CD8-positive, alpha-beta memory T cell (primary cell): ENCODE results near the gene CD52. TPM values are rescaled to one million over a fixed set of nuclear protein-coding genes. Genes with fewer than 3 reads are reported as not detected.
A peak's percentile ranks its signal among the peaks of the same experiment; 100 is the strongest.
"Not testable (repeated sequence)": the region's sequence is repeated elsewhere in the genome, so short reads cannot be mapped to it uniquely, and the experiment has no call there.

Experiments used
- CTCF ChIA-PET: fragments of 350-600 bp; sonication (Branson Sonifier 250); formaldehyde crosslinking; loops from one replicate; lab custom pipeline; 2021; ENCODE audit warnings: antibody characterized with exemption; lab: Charles Lee
- POLR2A ChIA-PET: fragments of 350-600 bp; sonication (Branson Sonifier 250); formaldehyde crosslinking; loops from one replicate; lab custom pipeline; 2021; ENCODE audit warnings: antibody characterized with exemption; lab: Charles Lee
- DNase-seq, 5 donors: peaks; one replicate each; pipeline versions ENCODE4 v3.0.0 to v3.0.0-alpha.2; 2020 to 2022; ENCODE audit warnings: mixed read lengths in 1 of 5
- H3K27ac ChIP-seq: one replicate; pipeline ENCODE4 v1.7.0; 2013; ENCODE audit warnings: low read depth, mild to moderate bottlenecking, low read length, moderate library complexity
- H3K27me3 ChIP-seq: 2 replicates; pipeline ENCODE4 v1.7.0; 2013; ENCODE audit warnings: low read length, mild to moderate bottlenecking; ENCODE audit not compliant: insufficient read depth, poor library complexity, severe bottlenecking
- H3K36me3 ChIP-seq: 2 replicates; pipeline ENCODE4 v1.7.0; 2013; ENCODE audit warnings: mild to moderate bottlenecking, low read length, moderate library complexity; ENCODE audit not compliant: insufficient read depth
- H3K4me1 ChIP-seq: 2 replicates; pipeline ENCODE4 v1.7.0; 2013; ENCODE audit warnings: mild to moderate bottlenecking, low read length, moderate library complexity; ENCODE audit not compliant: insufficient read depth
- H3K4me3 ChIP-seq: 2 replicates; pipeline ENCODE4 v1.7.0; 2013; ENCODE audit warnings: mild to moderate bottlenecking, low read length
- H3K9me3 ChIP-seq: 2 replicates; pipeline ENCODE4 v1.7.0; 2013; ENCODE audit warnings: mild to moderate bottlenecking, low read length
- H3K27ac Mint-ChIP-seq, 8 donors: one replicate each; pipeline ENCODE4 v1.8.0; 2020 to 2021; ENCODE audit warnings: mixed read lengths in 8 of 8, mild to moderate bottlenecking in 6 of 8, inconsistent platforms in 3 of 8, moderate library complexity in 3 of 8
- H3K27me3 Mint-ChIP-seq, 2 donors: one replicate each; pipeline ENCODE4 v1.8.0; 2020 to 2021; ENCODE audit warnings: mixed read lengths in 2 of 2, mild to moderate bottlenecking in 1 of 2, moderate library complexity in 1 of 2
- H3K36me3 Mint-ChIP-seq, 3 donors: one replicate each; pipeline ENCODE4 v1.8.0; 2020 to 2021; ENCODE audit warnings: mixed read lengths in 3 of 3, inconsistent platforms in 1 of 3, mild to moderate bottlenecking in 1 of 3
- H3K4me1 Mint-ChIP-seq, 3 donors: one replicate each; pipeline ENCODE4 v1.8.0; 2020 to 2021; ENCODE audit warnings: mixed read lengths in 3 of 3, inconsistent platforms in 1 of 3, mild to moderate bottlenecking in 1 of 3
- H3K4me3 Mint-ChIP-seq, 7 donors: one replicate each; pipeline ENCODE4 v1.8.0; 2020 to 2021; ENCODE audit warnings: mixed read lengths in 7 of 7, mild to moderate bottlenecking in 6 of 7, moderate library complexity in 4 of 7, inconsistent platforms in 2 of 7
- H3K9me3 Mint-ChIP-seq, 5 donors: one replicate each; pipeline ENCODE4 v1.8.0; 2020 to 2022; ENCODE audit warnings: mixed read lengths in 5 of 5, mild to moderate bottlenecking in 3 of 5, moderate library complexity in 2 of 5, inconsistent platforms in 1 of 5
- polyA plus RNA-seq: library from polyadenylated mRNA; unstranded; fragments of 300-500 nt; fragmentation: Illumina TruSeq; gene quantifications from one replicate; pipeline ENCODE4 v1.2.3, GENCODE V29; 2021
- total RNA-seq, 2 experiments: library from RNA; stranded (reverse); gene quantifications; one replicate each; pipeline ENCODE4 v1.2.3, GENCODE V29; 2021

CD52 gene
- total and polyA plus RNA-seq, 3 experiments from 2014 or later: 355 to 7,622 (median 388) TPM

- ChIA-PET CTCF (interaction anchor here (0.8 to 21.9 kb wide), 6 partner anchors 9 to 127 kb away, joined by 3 to 840 read pairs (median 20); partner anchors contain the start of genes CD52 and UBXN11), POLR2A (interaction anchor here (0.6 to 10.6 kb wide), 4 partner anchors 11 to 29 kb away, joined by 6 to 287 read pairs (median 28); partner anchors contain the start of genes CD52, SH3BGRL3 and UBXN11)
- Histone ChIP-seq H3K4me3 (peak overlapping the region; percentile 47), H3K27me3 (no peaks in the 10 kb centered on the region), H3K36me3 (no peaks in the 10 kb centered on the region), H3K4me1 (peaks cover 76% of the 10 kb centered on the region), H3K27ac (peak overlapping the region; percentile 55), H3K9me3 (no peaks in the 10 kb centered on the region)
- Mint-ChIP-seq H3K27me3 (no peaks in the 10 kb centered on the region), H3K9me3 (no peaks in the 10 kb centered on the region), H3K36me3 (peaks cover 0 to 1% (median 0%) of the 10 kb centered on the region in 3 donors), H3K4me1 (peaks cover 68 to 83% (median 76%) of the 10 kb centered on the region in 3 donors), H3K27ac (peak overlapping the region; percentile 92 to 99 (median 98)), H3K4me3 (peak overlapping the region; percentile 43 to 85 (median 74))
- DNase-seq: peak in 2 of 5 donors; percentile 46 to 62
Observed at GRCh38 chr1:26290122-26290881, 27.5 kb upstream of the CD52 start.

- H3K9me3 ChIP-seq: no peaks in the 10 kb centered on the region
- peak overlapping the region; percentile 55 for H3K27ac ChIP-seq
- Mint-ChIP-seq H3K4me1 (peaks cover 68 to 81% (median 74%) of the 10 kb centered on the region in 3 donors), H3K27ac (peak overlapping the region; percentile 24 to 99 (median 96)), H3K36me3 (peaks cover 0 to 1% (median 0%) of the 10 kb centered on the region in 3 donors), H3K4me3 (peak overlapping the region in 5 of 7 donors; percentile 17 to 85 (median 68)), H3K27me3 (peaks cover 0 to 2% of the 10 kb centered on the region in 2 donors), H3K9me3 (no peaks in the 10 kb centered on the region)
- CTCF ChIA-PET: interaction anchor here (1.9 to 21.9 kb wide), 4 partner anchors 10 to 73 kb away, joined by 5 to 840 read pairs (median 56); partner anchors contain the start of genes CD52 and UBXN11
- peaks cover 71% of the 10 kb centered on the region for H3K4me1 ChIP-seq
- no peaks in the 10 kb centered on the region for H3K27me3 ChIP-seq
- no peaks in the 10 kb centered on the region for H3K36me3 ChIP-seq
- POLR2A ChIA-PET: interaction anchor here (3.4 to 10.6 kb wide), 3 partner anchors 12 to 28 kb away, joined by 27 to 287 read pairs (median 28); partner anchors contain the start of genes CD52, SH3BGRL3 and UBXN11
- DNase-seq: no peak
- H3K4me3 ChIP-seq: no peak overlapping the region
Observed at GRCh38 chr1:26290882-26291261, 26.9 kb upstream of the CD52 start.

- ChIA-PET CTCF (interaction anchor here (1.0 to 21.9 kb wide), 2 partner anchors 16 to 27 kb away, joined by 4 to 840 read pairs; partner anchors contain the start of genes CD52 and UBXN11), POLR2A (interaction anchor here (10.6 kb wide), 1 partner anchor 28 kb away, joined by 287 read pairs; the partner anchor contains the start of gene CD52)
- Mint-ChIP-seq H3K4me1 (peaks cover 62 to 75% (median 68%) of the 10 kb centered on the region in 3 donors), H3K4me3 (peak overlapping the region in 3 of 7 donors; percentile 2 to 77 (median 61)), H3K36me3 (peaks cover 0 to 1% (median 0%) of the 10 kb centered on the region in 3 donors), H3K9me3 (no peaks in the 10 kb centered on the region), H3K27ac (peak overlapping the region; percentile 89 to 99 (median 98)), H3K27me3 (peaks cover 0 to 2% of the 10 kb centered on the region in 2 donors)
- H3K27ac ChIP-seq: peak overlapping the region; percentile 29
- peaks cover 65% of the 10 kb centered on the region for H3K4me1 ChIP-seq
- H3K36me3 ChIP-seq: no peaks in the 10 kb centered on the region
- H3K27me3 ChIP-seq: no peaks in the 10 kb centered on the region
- no peak overlapping the region for H3K4me3 ChIP-seq
- DNase-seq: no peak
- H3K9me3 ChIP-seq: no peaks in the 10 kb centered on the region
Observed at GRCh38 chr1:26291433-26291832, 26.3 kb upstream of the CD52 start.

GRCh38 chr1:26291939-26292338 lies 25.8 kb upstream of the CD52 start:
- POLR2A ChIA-PET: interaction anchor here (0.9 to 10.6 kb wide), 2 partner anchors 13 to 27 kb away, joined by 4 to 287 read pairs; partner anchors contain the start of gene CD52
- H3K27ac ChIP-seq: peak overlapping the region; percentile 29
- H3K27me3 ChIP-seq: no peaks in the 10 kb centered on the region
- peak overlapping the region in 3 of 7 donors; percentile 2 to 77 (median 61) for H3K4me3 Mint-ChIP-seq
- no peak overlapping the region for H3K4me3 ChIP-seq
- H3K27ac Mint-ChIP-seq: peak overlapping the region; percentile 89 to 99 (median 98)
- H3K9me3 ChIP-seq: no peaks in the 10 kb centered on the region
- no peak for DNase-seq
- H3K9me3 Mint-ChIP-seq: no peaks in the 10 kb centered on the region
- H3K36me3 ChIP-seq: no peaks in the 10 kb centered on the region
- H3K27me3 Mint-ChIP-seq: peaks cover 0 to 2% of the 10 kb centered on the region in 2 donors
- H3K4me1 Mint-ChIP-seq: peaks cover 60 to 70% (median 63%) of the 10 kb centered on the region in 3 donors
- H3K36me3 Mint-ChIP-seq: peaks cover 0 to 1% (median 0%) of the 10 kb centered on the region in 3 donors
- CTCF ChIA-PET: interaction anchor here (1.0 to 21.9 kb wide), 3 partner anchors 16 to 100 kb away, joined by 4 to 840 read pairs (median 4); partner anchors contain the start of genes CD52 and UBXN11
- peaks cover 60% of the 10 kb centered on the region for H3K4me1 ChIP-seq

GRCh38 chr1:26292735-26293134 lies 25.0 kb upstream of the CD52 start:
- Mint-ChIP-seq H3K4me1 (peaks cover 52 to 62% (median 55%) of the 10 kb centered on the region in 3 donors), H3K27ac (peak overlapping the region in 7 of 8 donors; percentile 75 to 98 (median 95))
- not testable (repeated sequence) for DNase-seq, H3K36me3 Mint-ChIP-seq, H3K27ac ChIP-seq, H3K27me3 Mint-ChIP-seq, H3K9me3 ChIP-seq, H3K4me3 ChIP-seq, H3K9me3 Mint-ChIP-seq, H3K27me3 ChIP-seq, H3K4me3 Mint-ChIP-seq, H3K36me3 ChIP-seq
- POLR2A ChIA-PET: interaction anchor here (0.9 to 10.6 kb wide), 2 partner anchors 13 to 26 kb away, joined by 4 to 287 read pairs; partner anchors contain the start of gene CD52
- CTCF ChIA-PET: interaction anchor here (0.6 to 21.9 kb wide), 3 partner anchors 26 to 114 kb away, joined by 3 to 840 read pairs (median 4); partner anchors contain the start of genes CD52 and UBXN11
- H3K4me1 ChIP-seq: peaks cover 52% of the 10 kb centered on the region

- Mint-ChIP-seq H3K36me3 (peaks cover 0 to 1% (median 1%) of the 10 kb centered on the region in 3 donors), H3K27me3 (peaks cover 0 to 2% of the 10 kb centered on the region in 2 donors), H3K4me3 (no peak overlapping the region), H3K9me3 (no peaks in the 10 kb centered on the region), H3K27ac (peak overlapping the region in 5 of 8 donors; percentile 55 to 78 (median 64)), H3K4me1 (peaks cover 39 to 52% (median 43%) of the 10 kb centered on the region in 3 donors)
- Histone ChIP-seq H3K27me3 (no peaks in the 10 kb centered on the region), H3K27ac (no peak overlapping the region), H3K36me3 (no peaks in the 10 kb centered on the region), H3K9me3 (no peaks in the 10 kb centered on the region), H3K4me3 (no peak overlapping the region), H3K4me1 (peaks cover 39% of the 10 kb centered on the region)
- ChIA-PET CTCF (interaction anchor here (1.5 to 21.9 kb wide), 2 partner anchors 9 to 25 kb away, joined by 4 to 840 read pairs; partner anchors contain the start of genes CD52 and UBXN11), POLR2A (no interaction called here)
- DNase-seq: no peak
Observed at GRCh38 chr1:26293911-26294463, 23.8 kb upstream of the CD52 start.
